Kidney (tissue), 14 donors: ENCODE results near the gene LRRC73. TPM values are rescaled to one million over a fixed set of nuclear protein-coding genes. Genes with fewer than 3 reads are reported as not detected.

ENCODE experiments used
- DNase-seq, 5 donors: peaks; one replicate each; pipeline ENCODE4 v3.0.0-alpha.2; 2013 to 2020
- FAIRE-seq: peaks from 2 replicates; lab custom pipeline; 2012; peaks lifted over from hg19 to GRCh38; lab: Jason Lieb, UNC
- H3K27ac ChIP-seq, 2 donors: one replicate each; pipeline ENCODE4 v1.7.0; 2013; ENCODE audit warnings: low read depth in 2 of 2, low read length in 2 of 2, inconsistent platforms in 1 of 2
- H3K27me3 ChIP-seq: one replicate; pipeline ENCODE4 v1.7.1; 2013; ENCODE audit warnings: low read length, inconsistent platforms; ENCODE audit not compliant: control insufficient read depth, insufficient read depth
- H3K36me3 ChIP-seq, 3 donors: one replicate each; pipeline versions ENCODE4 v1.7.0 to v1.7.1; 2013; ENCODE audit warnings: low read length in 3 of 3, control low read depth in 1 of 3, inconsistent platforms in 1 of 3; ENCODE audit not compliant: insufficient read depth in 3 of 3, control insufficient read depth in 2 of 3
- H3K4me1 ChIP-seq, 3 donors: one replicate each; pipeline versions ENCODE4 v1.7.0 to v1.7.1; 2013; ENCODE audit warnings: low read length in 3 of 3, inconsistent platforms in 1 of 3, low read depth in 1 of 3; ENCODE audit not compliant: control insufficient read depth in 2 of 3, insufficient read depth in 2 of 3
- H3K4me3 ChIP-seq, 3 donors: one replicate each; pipeline versions ENCODE4 v1.7.0 to v1.8.1; 2013; ENCODE audit warnings: low read length in 3 of 3, control low read depth in 1 of 3, inconsistent platforms in 1 of 3
- H3K9ac ChIP-seq, 3 donors: one replicate each; pipeline versions ENCODE4 v1.7.0 to v1.7.1; 2013; ENCODE audit warnings: low read length in 3 of 3, control low read depth in 1 of 3, inconsistent platforms in 1 of 3
- H3K9me3 ChIP-seq, 3 donors: one replicate each; pipeline versions ENCODE4 v1.7.0 to v1.7.1; 2013; ENCODE audit warnings: low read length in 3 of 3, control low read depth in 1 of 3, inconsistent platforms in 1 of 3; ENCODE audit not compliant: control insufficient read depth in 2 of 3, insufficient read depth in 1 of 3
- CTCF ChIP-seq: IDR thresholded peaks from 3 replicates; pipeline ENCODE4 v1.5.1; 2012; ENCODE audit warnings: mild to moderate bottlenecking, moderate library complexity, borderline replicate concordance; ENCODE audit not compliant: insufficient read depth; ENCODE audit errors: extremely low read depth
- intact Hi-C: fragments of 100-400 bp; cut with DNase I; formaldehyde crosslinking; loops from one replicate; pipeline ENCODE4 v1.11.1; 2022
- polyA plus RNA-seq: library from polyadenylated mRNA; stranded (reverse); fragments of 350-450 nt; fragmentation: Illumina TruSeq; extraction: RNeasy Lipid Tissue Mini Kit (QIAGEN cat#74804); gene quantifications from one replicate; pipeline ENCODE4 v1.2.3, GENCODE V29; 2014; ENCODE audit warnings: low read depth, low replicate concordance; ENCODE audit not compliant: insufficient read depth
- total RNA-seq: library from RNA; stranded (reverse); fragmentation: NEBNext Ultra II Directional; extraction: Animal tissue kit (Norgen Biotek cat#: 25700); gene quantifications from one replicate; pipeline ENCODE4 v1.2.1, GENCODE V29; 2021
- donor health status: control.
- donor health status: control.
- donor health status: control.
- donor health status: control.
- donor health status: control.
- donor health status: DM: yes; HTN: yes; CAD: no.
- donor health status: Normal renal cell carcinoma (clear cell type).

LRRC73 gene
- total and polyA plus RNA-seq, 2 donors from 2014 or later: 1.5 to 4.6 TPM

- FAIRE-seq (no peak), DNase-seq (no peak)
- peaks cover 0 to 38% (median 26%) of the 10 kb centered on the region in 3 donors for H3K36me3 ChIP-seq
- no peak for TF ChIP-seq CTCF
- H3K27me3 ChIP-seq: no peaks in the 10 kb centered on the region
- no peaks in the 10 kb centered on the region for H3K9me3 ChIP-seq
- no peak overlapping the region for H3K9ac ChIP-seq
- intact Hi-C loops: no loop called here
- no peaks in the 10 kb centered on the region for H3K4me1 ChIP-seq
- H3K4me3 ChIP-seq: no peak overlapping the region
- H3K27ac ChIP-seq: no peak overlapping the region
Measured at GRCh38 chr6:43547222-43547621, 37.1 kb upstream of the LRRC73 start.

GRCh38 chr6:43544461-43544860, 34.3 kb upstream of the LRRC73 start:
- Histone ChIP-seq H3K4me1 (no peaks in the 10 kb centered on the region), H3K9ac (no peak overlapping the region), H3K27me3 (no peaks in the 10 kb centered on the region), H3K4me3 (no peak overlapping the region), H3K36me3 (peaks cover 0 to 21% (median 11%) of the 10 kb centered on the region in 3 donors), H3K9me3 (no peaks in the 10 kb centered on the region), H3K27ac (no peak overlapping the region)
- TF ChIP-seq CTCF: no peak
- no peak for FAIRE-seq
- intact Hi-C loops: no loop called here
- DNase-seq: no peak

GRCh38 chr6:43541774-43542471, 31.8 kb upstream of the LRRC73 start:
- no peak overlapping the region for H3K4me3 ChIP-seq
- H3K9me3 ChIP-seq: no peaks in the 10 kb centered on the region
- DNase-seq: no peak
- peaks cover 0 to 9% (median 7%) of the 10 kb centered on the region in 3 donors for H3K36me3 ChIP-seq
- no peaks in the 10 kb centered on the region for H3K4me1 ChIP-seq
- TF ChIP-seq CTCF: no peak
- intact Hi-C loops: no loop called here
- H3K27me3 ChIP-seq: no peaks in the 10 kb centered on the region
- FAIRE-seq: no peak
- H3K9ac ChIP-seq: no peak overlapping the region
- no peak overlapping the region for H3K27ac ChIP-seq
